MV-4-11 (cell line): ENCODE measurements around the gene XPOT.
"Not testable (repeated sequence)": the region's sequence is repeated elsewhere in the genome, so short reads cannot be mapped to it uniquely, and the experiment has no call there.

ENCODE experiments used
- DNase-seq: peaks from one replicate; lab custom pipeline; 2025; lab: John Stamatoyannopoulos, UW

XPOT gene

GRCh38 chr12:64403707-64404469 lies at the start of gene XPOT:
XPOT (plus strand) TSS chr12:64404392; CDS start chr12:64410036, 5,644 bp downstream.
- DNase-seq, result peak; percentile 95

- DNase-seq, result not testable (repeated sequence)
Observed at GRCh38 chr12:64356209-64356608, 48.0 kb upstream of the XPOT start.

GRCh38 chr12:64361173-64361572 lies 43.0 kb upstream of the XPOT start:
- DNase-seq, result not testable (repeated sequence)

- no peak for DNase-seq
Observed at GRCh38 chr12:64362721-64363305, 41.4 kb upstream of the XPOT start.

- no peak for DNase-seq
Observed at GRCh38 chr12:64383675-64384074, 20.5 kb upstream of the XPOT start.

GRCh38 chr12:64385019-64385418 lies 19.2 kb upstream of the XPOT start:
- no peak for DNase-seq

GRCh38 chr12:64385468-64385867 lies 18.7 kb upstream of the XPOT start:
- DNase-seq, result no peak

GRCh38 chr12:64387197-64387816 lies 16.9 kb upstream of the XPOT start:
- DNase-seq, result no peak

GRCh38 chr12:64389154-64389553 lies 15.0 kb upstream of the XPOT start:
- DNase-seq, result no peak

- DNase-seq, result no peak
Observed at GRCh38 chr12:64390275-64390851, 13.8 kb upstream of the XPOT start, which contains the start of gene C12orf56. C12orf56 (minus strand) TSS chr12:64390758; CDS start chr12:64390565, 193 bp downstream.

- DNase-seq, result peak; percentile 46
Observed at GRCh38 chr12:64392221-64392620, 12.0 kb upstream of the XPOT start.

- no peak for DNase-seq
Observed at GRCh38 chr12:64395739-64396138, 8.5 kb upstream of the XPOT start.

- DNase-seq, result no peak
Observed at GRCh38 chr12:64400041-64400440, 4.2 kb upstream of the XPOT start.

GRCh38 chr12:64402181-64402580 lies 2.0 kb upstream of the XPOT start:
- no peak for DNase-seq

GRCh38 chr12:64404470-64405256 lies 471 bp downstream of the XPOT start:
- DNase-seq, result peak; percentile 71

GRCh38 chr12:64407342-64408223 lies 3.4 kb downstream of the XPOT start:
- no peak for DNase-seq

GRCh38 chr12:64411427-64411826 lies 7.2 kb downstream of the XPOT start:
- no peak for DNase-seq

- no peak for DNase-seq
Observed at GRCh38 chr12:64412459-64412858, 8.3 kb downstream of the XPOT start.

GRCh38 chr12:64413884-64414283 lies 9.7 kb downstream of the XPOT start:
- no peak for DNase-seq

GRCh38 chr12:64418209-64418608 lies 14.0 kb downstream of the XPOT start:
- DNase-seq, result no peak

- peak; percentile 61 for DNase-seq
Observed at GRCh38 chr12:64419696-64420095, 15.5 kb downstream of the XPOT start.
